ENCODE results near the gene XPO6.

The XPO6 gene

GRCh38 chr16:28086186-28087139, 125.3 kb downstream of the XPO6 start:
- DNase-seq, result no peak

GRCh38 chr16:28085389-28086171, 126.2 kb downstream of the XPO6 start:
- DNase-seq, result no peak

- no peak for DNase-seq
Measured at GRCh38 chr16:28084209-28084608, 127.6 kb downstream of the XPO6 start.

- DNase-seq, result no peak
Measured at GRCh38 chr16:28082624-28083023, 129.1 kb downstream of the XPO6 start.

- no peak for DNase-seq
Measured at GRCh38 chr16:28081391-28081968, 130.3 kb downstream of the XPO6 start.

- no peak for DNase-seq
Measured at GRCh38 chr16:28078261-28078660, 133.5 kb downstream of the XPO6 start.

- no peak for DNase-seq
Measured at GRCh38 chr16:28073836-28074235, 137.9 kb downstream of the XPO6 start.

GRCh38 chr16:28072087-28072486, 139.7 kb downstream of the XPO6 start:
- no peak for DNase-seq

GRCh38 chr16:28069971-28070794, 141.6 kb downstream of the XPO6 start:
- DNase-seq, result no peak

- no peak for DNase-seq
Measured at GRCh38 chr16:28068976-28069375, 142.8 kb downstream of the XPO6 start.

- no peak for DNase-seq
Measured at GRCh38 chr16:28067604-28068379, 144.0 kb downstream of the XPO6 start.

- DNase-seq, result no peak
Measured at GRCh38 chr16:28064706-28065249, 147.0 kb downstream of the XPO6 start.

- DNase-seq, result no peak
Measured at GRCh38 chr16:28064150-28064549, 147.6 kb downstream of the XPO6 start.

- no peak for DNase-seq
Measured at GRCh38 chr16:28063591-28064061, 148.1 kb downstream of the XPO6 start, which contains the start of gene GSG1L. GSG1L (minus strand) TSS chr16:28063714; CDS start chr16:28063424, 290 bp downstream.

GRCh38 chr16:28062847-28063521, 148.8 kb downstream of the XPO6 start:
- DNase-seq, result no peak

GRCh38 chr16:28062261-28062846, 149.4 kb downstream of the XPO6 start:
- no peak for DNase-seq

GRCh38 chr16:28061352-28062101, 150.2 kb downstream of the XPO6 start:
- no peak for DNase-seq

GRCh38 chr16:28059841-28060575, 151.8 kb downstream of the XPO6 start:
- DNase-seq, result no peak
